Memory B cell (primary cell): Measurements from ENCODE around the gene MAPKAPK2.

ENCODE experiments used
- ATAC-seq: fragments of 150-1000 bp; cut with Tn5 transposase; 2 replicates; pipeline ENCODE4 v1.10.0; 2021; ENCODE audit warnings: low read depth, mild to moderate bottlenecking, moderate library complexity
- DNase-seq, 2 donors: peaks; one replicate each; pipeline ENCODE4 v3.0.0; 2022; ENCODE audit warnings: low spot score in 2 of 2
- H3K27ac Mint-ChIP-seq: one replicate; pipeline ENCODE4 v1.8.0; 2022; ENCODE audit warnings: mild to moderate bottlenecking, moderate library complexity, mixed read lengths
- H3K27me3 Mint-ChIP-seq: one replicate; pipeline ENCODE4 v1.8.0; 2022; ENCODE audit warnings: mixed read lengths
- H3K36me3 Mint-ChIP-seq: one replicate; pipeline ENCODE4 v1.8.0; 2022; ENCODE audit warnings: mild to moderate bottlenecking, mixed read lengths
- H3K4me1 Mint-ChIP-seq: one replicate; pipeline ENCODE4 v1.8.0; 2022; ENCODE audit warnings: mixed read lengths
- H3K4me3 Mint-ChIP-seq: one replicate; pipeline ENCODE4 v1.8.0; 2022; ENCODE audit warnings: mild to moderate bottlenecking, moderate library complexity, mixed read lengths
- H3K9me3 Mint-ChIP-seq: one replicate; pipeline ENCODE4 v1.8.0; 2022; ENCODE audit warnings: mixed read lengths

The MAPKAPK2 gene

GRCh38 chr1:206653715-206654459, 30.8 kb upstream of the MAPKAPK2 start:
- Mint-ChIP-seq H3K27ac (no peak overlapping the region), H3K4me1 (peaks cover 13% of the 10 kb centered on the region), H3K4me3 (no peak overlapping the region), H3K27me3 (peaks cover 5% of the 10 kb centered on the region), H3K9me3 (no peaks in the 10 kb centered on the region), H3K36me3 (no peaks in the 10 kb centered on the region)
- no peak for ATAC-seq
- no peak for DNase-seq

GRCh38 chr1:206654828-206655227, 29.9 kb upstream of the MAPKAPK2 start:
- no peak overlapping the region for H3K27ac Mint-ChIP-seq

GRCh38 chr1:206655471-206655882, 29.2 kb upstream of the MAPKAPK2 start:
- ATAC-seq (no peak), DNase-seq (no peak)
- Mint-ChIP-seq H3K4me3 (no peak overlapping the region), H3K9me3 (no peaks in the 10 kb centered on the region), H3K36me3 (no peaks in the 10 kb centered on the region), H3K4me1 (peaks cover 13% of the 10 kb centered on the region), H3K27me3 (peaks cover 5% of the 10 kb centered on the region), H3K27ac (no peak overlapping the region)

More at GRCh38 chr1:206654828-206655227, 29.9 kb upstream of the MAPKAPK2 start:
- no peak for DNase-seq
- Mint-ChIP-seq H3K9me3 (no peaks in the 10 kb centered on the region), H3K4me1 (peaks cover 13% of the 10 kb centered on the region), H3K36me3 (no peaks in the 10 kb centered on the region), H3K4me3 (no peak overlapping the region), H3K27me3 (peaks cover 5% of the 10 kb centered on the region)
- no peak for ATAC-seq

GRCh38 chr1:206656936-206657335, 27.8 kb upstream of the MAPKAPK2 start:
- Mint-ChIP-seq H3K36me3 (no peaks in the 10 kb centered on the region), H3K27ac (no peak overlapping the region), H3K4me1 (peaks cover 13% of the 10 kb centered on the region), H3K4me3 (no peak overlapping the region), H3K27me3 (peaks cover 8% of the 10 kb centered on the region), H3K9me3 (no peaks in the 10 kb centered on the region)
- ATAC-seq (no peak), DNase-seq (no peak)

- Mint-ChIP-seq H3K4me1 (peaks cover 13% of the 10 kb centered on the region), H3K9me3 (no peaks in the 10 kb centered on the region), H3K27ac (no peak overlapping the region), H3K27me3 (peaks cover 11% of the 10 kb centered on the region), H3K4me3 (no peak overlapping the region), H3K36me3 (no peaks in the 10 kb centered on the region)
- DNase-seq, result no peak
- ATAC-seq, result no peak
These were observed 27.0 kb upstream of the MAPKAPK2 start for GRCh38 chr1:206657751-206658150.

- Mint-ChIP-seq H3K27me3 (peaks cover 11% of the 10 kb centered on the region), H3K9me3 (no peaks in the 10 kb centered on the region), H3K27ac (no peak overlapping the region), H3K4me3 (peak overlapping the region; percentile 39), H3K36me3 (no peaks in the 10 kb centered on the region), H3K4me1 (peaks cover 14% of the 10 kb centered on the region)
- DNase-seq, result peak; percentile 58 to 68
- peak; percentile 86 for ATAC-seq
These were observed 26.3 kb upstream of the MAPKAPK2 start for GRCh38 chr1:206658264-206658980.

- no peak for DNase-seq
- ATAC-seq, result no peak
- Mint-ChIP-seq H3K27ac (no peak overlapping the region), H3K27me3 (peaks cover 11% of the 10 kb centered on the region), H3K36me3 (no peaks in the 10 kb centered on the region), H3K9me3 (no peaks in the 10 kb centered on the region), H3K4me3 (no peak overlapping the region), H3K4me1 (peaks cover 17% of the 10 kb centered on the region)
These were observed 25.8 kb upstream of the MAPKAPK2 start for GRCh38 chr1:206658981-206659273.

GRCh38 chr1:206660136-206660535, 24.6 kb upstream of the MAPKAPK2 start:
- Mint-ChIP-seq H3K9me3 (no peaks in the 10 kb centered on the region), H3K36me3 (no peaks in the 10 kb centered on the region), H3K27me3 (peaks cover 11% of the 10 kb centered on the region), H3K27ac (no peak overlapping the region), H3K4me1 (peaks cover 21% of the 10 kb centered on the region), H3K4me3 (no peak overlapping the region)
- no peak for DNase-seq
- no peak for ATAC-seq

- DNase-seq, result no peak
- no peak overlapping the region for H3K27ac Mint-ChIP-seq
- peaks cover 11% of the 10 kb centered on the region for H3K27me3 Mint-ChIP-seq
- ATAC-seq, result no peak
- no peaks in the 10 kb centered on the region for H3K9me3 Mint-ChIP-seq
- peaks cover 21% of the 10 kb centered on the region for H3K4me1 Mint-ChIP-seq
- no peak overlapping the region for H3K4me3 Mint-ChIP-seq
- H3K36me3 Mint-ChIP-seq, result no peaks in the 10 kb centered on the region
These were observed 23.4 kb upstream of the MAPKAPK2 start for GRCh38 chr1:206661161-206661820.

GRCh38 chr1:206662396-206663092, 22.2 kb upstream of the MAPKAPK2 start:
- Mint-ChIP-seq H3K27me3 (peaks cover 8% of the 10 kb centered on the region), H3K36me3 (no peaks in the 10 kb centered on the region), H3K4me1 (peaks cover 18% of the 10 kb centered on the region), H3K9me3 (no peaks in the 10 kb centered on the region), H3K27ac (no peak overlapping the region), H3K4me3 (no peak overlapping the region)
- no peak for DNase-seq
- ATAC-seq, result no peak

GRCh38 chr1:206663362-206663761, 21.3 kb upstream of the MAPKAPK2 start:
- Mint-ChIP-seq H3K4me3 (no peak overlapping the region), H3K27me3 (peaks cover 15% of the 10 kb centered on the region), H3K27ac (no peak overlapping the region), H3K4me1 (peaks cover 16% of the 10 kb centered on the region), H3K9me3 (no peaks in the 10 kb centered on the region), H3K36me3 (no peaks in the 10 kb centered on the region)
- DNase-seq (no peak), ATAC-seq (no peak)

- no peaks in the 10 kb centered on the region for H3K9me3 Mint-ChIP-seq
- DNase-seq (peak; percentile 76 to 81), ATAC-seq (peak; percentile 85)
- peak overlapping the region; percentile 52 for H3K4me3 Mint-ChIP-seq
- H3K27ac Mint-ChIP-seq, result no peak overlapping the region
- H3K4me1 Mint-ChIP-seq, result peaks cover 12% of the 10 kb centered on the region
- H3K36me3 Mint-ChIP-seq, result no peaks in the 10 kb centered on the region
- H3K27me3 Mint-ChIP-seq, result peaks cover 16% of the 10 kb centered on the region
These were observed 20.7 kb upstream of the MAPKAPK2 start for GRCh38 chr1:206663832-206664652.

GRCh38 chr1:206664740-206665139, 20.0 kb upstream of the MAPKAPK2 start:
- peaks cover 12% of the 10 kb centered on the region for H3K4me1 Mint-ChIP-seq
- peaks cover 16% of the 10 kb centered on the region for H3K27me3 Mint-ChIP-seq
- DNase-seq (no peak), ATAC-seq (no peak)
- no peaks in the 10 kb centered on the region for H3K36me3 Mint-ChIP-seq
- H3K27ac Mint-ChIP-seq, result no peak overlapping the region
- H3K4me3 Mint-ChIP-seq, result no peak overlapping the region
- H3K9me3 Mint-ChIP-seq, result no peaks in the 10 kb centered on the region
